Measurements from ENCODE around the gene MYBPC1.
"Not testable (repeated sequence)": the region's sequence is repeated elsewhere in the genome, so short reads cannot be mapped to it uniquely, and the experiment has no call there.

Gene MYBPC1, protein sequence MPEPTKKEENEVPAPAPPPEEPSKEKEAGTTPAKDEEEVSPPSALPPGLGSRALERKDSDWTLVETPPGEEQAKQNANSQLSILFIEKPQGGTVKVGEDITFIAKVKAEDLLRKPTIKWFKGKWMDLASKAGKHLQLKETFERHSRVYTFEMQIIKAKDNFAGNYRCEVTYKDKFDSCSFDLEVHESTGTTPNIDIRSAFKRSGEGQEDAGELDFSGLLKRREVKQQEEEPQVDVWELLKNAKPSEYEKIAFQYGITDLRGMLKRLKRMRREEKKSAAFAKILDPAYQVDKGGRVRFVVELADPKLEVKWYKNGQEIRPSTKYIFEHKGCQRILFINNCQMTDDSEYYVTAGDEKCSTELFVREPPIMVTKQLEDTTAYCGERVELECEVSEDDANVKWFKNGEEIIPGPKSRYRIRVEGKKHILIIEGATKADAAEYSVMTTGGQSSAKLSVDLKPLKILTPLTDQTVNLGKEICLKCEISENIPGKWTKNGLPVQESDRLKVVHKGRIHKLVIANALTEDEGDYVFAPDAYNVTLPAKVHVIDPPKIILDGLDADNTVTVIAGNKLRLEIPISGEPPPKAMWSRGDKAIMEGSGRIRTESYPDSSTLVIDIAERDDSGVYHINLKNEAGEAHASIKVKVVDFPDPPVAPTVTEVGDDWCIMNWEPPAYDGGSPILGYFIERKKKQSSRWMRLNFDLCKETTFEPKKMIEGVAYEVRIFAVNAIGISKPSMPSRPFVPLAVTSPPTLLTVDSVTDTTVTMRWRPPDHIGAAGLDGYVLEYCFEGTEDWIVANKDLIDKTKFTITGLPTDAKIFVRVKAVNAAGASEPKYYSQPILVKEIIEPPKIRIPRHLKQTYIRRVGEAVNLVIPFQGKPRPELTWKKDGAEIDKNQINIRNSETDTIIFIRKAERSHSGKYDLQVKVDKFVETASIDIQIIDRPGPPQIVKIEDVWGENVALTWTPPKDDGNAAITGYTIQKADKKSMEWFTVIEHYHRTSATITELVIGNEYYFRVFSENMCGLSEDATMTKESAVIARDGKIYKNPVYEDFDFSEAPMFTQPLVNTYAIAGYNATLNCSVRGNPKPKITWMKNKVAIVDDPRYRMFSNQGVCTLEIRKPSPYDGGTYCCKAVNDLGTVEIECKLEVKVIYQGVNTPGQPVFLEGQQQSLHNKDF

DNA sequence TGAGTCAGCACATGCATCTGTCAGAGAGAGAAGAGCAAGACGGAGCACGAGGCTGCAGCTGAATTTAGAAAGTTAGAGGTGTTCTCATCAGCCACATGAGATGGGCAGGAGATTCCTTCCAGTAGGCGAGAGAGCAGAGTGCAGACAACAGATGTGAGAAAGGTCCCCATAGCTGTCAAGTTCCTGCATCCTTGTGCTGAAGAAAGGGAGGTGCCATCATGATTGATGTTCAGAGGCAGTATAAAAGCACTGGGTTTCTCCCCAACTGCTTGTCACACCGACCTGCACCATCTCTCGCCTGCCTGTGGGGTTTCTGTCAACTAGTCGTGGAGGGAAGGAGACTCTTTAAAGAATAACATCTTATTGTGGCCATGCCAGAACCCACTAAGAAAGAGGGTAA, at the start of gene MYBPC1:
Gene MYBPC1, plus strand, starts transcription at position 272 of the 400 bp plus-strand sequence. Its CDS starts 100 bp downstream, at position 372.
- no peak for DNase-seq

DNA sequence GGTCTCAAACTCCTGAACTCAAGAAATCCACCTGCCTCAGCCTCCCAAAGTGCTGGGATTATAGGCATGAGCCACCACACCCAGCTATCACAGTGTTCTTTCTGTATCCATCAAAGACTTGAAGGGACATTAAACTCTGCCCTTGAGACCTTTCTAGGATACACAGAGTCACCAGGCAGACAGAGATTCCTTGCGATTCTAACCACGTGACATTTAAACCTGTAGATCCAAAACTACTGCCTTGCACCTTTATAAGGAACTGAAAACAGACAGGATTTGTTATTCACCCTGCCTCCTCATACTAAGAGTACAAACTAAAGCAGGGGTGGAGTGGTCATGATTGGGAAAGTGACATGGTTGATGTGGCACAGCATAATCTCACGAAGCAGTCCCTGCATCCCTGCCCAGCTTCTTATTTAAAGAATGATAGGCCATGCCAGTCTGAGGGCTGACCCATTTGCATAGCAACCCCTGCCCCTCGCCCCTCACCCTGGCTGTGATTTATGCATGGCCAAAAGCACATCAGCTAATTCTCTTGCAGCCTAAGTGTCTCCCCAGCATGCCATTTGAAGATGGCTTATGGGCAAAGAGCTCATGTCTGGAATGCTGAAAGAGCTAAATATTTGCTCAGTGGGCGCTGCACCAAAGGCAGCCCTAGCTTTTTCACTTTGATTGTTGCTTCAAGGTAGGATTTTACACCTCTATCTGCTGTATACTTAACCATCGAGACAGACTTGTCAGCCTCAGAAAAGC, 43.2 kb upstream of the MYBPC1 start:
- no peak for DNase-seq

DNA sequence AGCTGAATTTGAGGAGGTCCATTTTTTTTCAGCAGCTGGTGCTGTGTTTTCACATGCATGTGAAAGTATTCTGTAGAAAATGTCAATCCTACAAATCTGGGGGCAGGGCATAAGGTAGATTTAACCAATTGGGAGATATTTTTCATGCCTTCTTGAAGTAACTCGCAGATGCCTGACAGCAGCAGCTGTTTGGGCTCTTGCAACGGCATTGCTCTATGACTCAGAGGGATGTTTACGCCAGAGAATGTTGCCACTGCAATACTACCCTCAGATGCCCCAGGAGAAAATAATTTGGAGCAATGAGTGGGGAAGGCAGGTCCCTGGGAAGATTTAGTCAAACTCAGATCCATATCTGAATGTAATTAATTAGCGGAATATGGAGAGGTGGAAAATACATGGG, 42.5 kb upstream of the MYBPC1 start:
- DNase-seq: peak; percentile 74

DNA sequence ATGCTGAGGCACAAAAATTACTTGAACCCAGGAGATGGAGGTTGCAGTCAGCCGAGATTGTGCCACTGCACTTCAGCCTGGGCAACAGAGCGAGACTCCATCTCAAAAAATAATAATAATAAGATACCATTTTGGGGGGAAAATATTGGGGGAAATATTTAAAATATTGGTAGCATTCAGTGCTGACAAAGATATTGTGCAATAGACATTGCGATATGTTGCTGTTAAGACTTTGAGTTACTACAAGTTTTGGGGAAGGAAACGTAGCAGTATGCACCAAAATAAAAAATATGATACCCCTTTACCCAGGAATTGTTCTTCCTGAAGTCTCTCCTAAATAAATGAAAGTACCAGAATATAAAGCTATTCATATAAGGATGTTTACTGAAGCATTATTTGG, 37.7 kb upstream of the MYBPC1 start:
- no peak for DNase-seq

DNA sequence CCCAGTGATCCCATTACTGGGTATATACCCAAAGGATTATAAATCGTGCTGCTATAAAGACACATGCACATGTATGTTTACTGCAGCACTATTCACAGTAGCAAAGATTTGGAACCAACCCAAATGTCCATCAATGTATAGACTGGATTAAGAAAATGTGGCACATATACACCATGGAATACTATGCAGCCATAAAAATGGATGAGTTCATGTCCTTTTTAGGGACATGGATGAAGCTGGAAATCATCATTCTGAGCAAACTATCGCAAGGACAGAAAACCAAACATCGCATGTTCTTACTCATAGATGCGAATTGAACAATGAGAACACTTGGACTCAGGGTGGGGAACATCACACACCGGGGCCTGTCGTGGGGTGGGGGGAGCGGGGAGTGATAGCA, 36.0 kb upstream of the MYBPC1 start:
- DNase-seq: not testable (repeated sequence)

DNA sequence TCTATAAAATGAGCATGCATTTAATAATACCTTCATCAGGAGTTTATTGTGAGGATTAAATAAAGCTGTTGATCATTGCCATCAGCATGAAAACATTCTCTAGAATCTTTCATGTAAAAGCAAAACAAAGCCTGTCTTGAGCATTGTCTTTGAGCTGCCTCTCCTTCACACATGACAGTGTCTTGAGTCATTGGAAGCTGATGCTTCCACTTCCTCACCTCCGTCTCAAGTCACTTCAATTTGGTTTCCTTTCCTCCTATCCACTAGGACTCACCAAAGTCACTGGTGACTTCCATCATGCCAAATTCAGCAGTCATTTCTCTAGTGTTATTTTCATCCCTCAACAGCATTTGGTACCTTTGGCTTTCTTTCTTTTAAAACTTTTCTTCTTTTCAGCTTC, 31.6 kb upstream of the MYBPC1 start:
- DNase-seq: no peak

DNA sequence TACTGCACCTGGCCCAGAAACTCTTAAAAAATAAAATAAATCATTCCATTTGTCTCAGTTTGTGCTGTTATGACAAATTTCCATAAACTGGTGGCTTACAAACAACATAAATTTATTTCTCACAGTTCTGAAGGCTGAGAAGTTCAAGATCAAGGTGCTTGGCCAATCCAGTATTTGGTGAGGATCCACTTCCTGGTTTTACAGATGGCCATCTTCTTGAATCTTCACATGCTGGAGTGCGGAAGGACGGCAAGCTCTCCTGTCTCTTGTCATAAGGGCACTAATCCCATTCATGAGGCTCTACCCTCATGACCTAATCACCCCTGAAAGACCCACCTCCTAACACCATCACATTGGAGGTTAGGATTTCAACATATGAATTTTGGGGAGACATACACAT, 29.9 kb upstream of the MYBPC1 start:
- DNase-seq: no peak

DNA sequence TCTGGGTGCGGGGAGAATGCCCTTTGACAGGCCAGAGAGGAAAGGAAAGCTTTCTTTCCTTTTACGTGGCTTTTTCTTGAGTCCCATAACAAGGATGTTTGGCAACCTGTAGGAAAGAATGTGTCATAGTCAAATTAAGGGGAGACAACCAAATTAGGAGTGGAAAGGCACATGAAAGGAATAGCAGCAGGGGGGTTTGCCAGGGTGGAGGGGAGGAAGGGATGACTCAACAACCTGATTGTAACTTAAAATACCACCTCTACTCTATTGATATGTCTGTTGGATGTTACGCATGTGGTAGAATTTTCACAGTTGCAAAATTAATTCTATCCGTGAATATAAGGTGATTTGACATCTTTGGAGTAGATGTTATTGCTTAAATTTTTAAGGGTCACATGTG, 28.5 kb upstream of the MYBPC1 start:
- DNase-seq: no peak

DNA sequence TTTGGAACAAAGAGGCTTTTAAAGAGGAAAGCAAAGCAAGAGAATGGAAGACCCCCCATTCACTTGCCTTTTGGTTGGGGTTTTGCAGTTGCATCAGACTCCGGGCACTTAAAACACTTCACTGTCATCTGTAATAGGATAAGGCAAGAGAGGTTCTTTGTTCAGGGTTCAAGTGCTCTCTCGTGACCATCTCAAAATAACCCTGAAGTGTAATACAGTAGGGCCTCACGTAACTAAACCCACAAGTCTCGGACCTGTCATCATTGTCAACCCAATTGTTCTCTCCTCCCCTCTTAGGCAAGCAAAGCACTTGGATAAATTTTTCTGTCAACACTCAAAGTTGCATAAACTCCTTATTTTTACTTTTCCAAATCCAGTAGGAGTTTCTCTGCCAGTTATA, 26.9 kb upstream of the MYBPC1 start:
- no peak for DNase-seq

DNA sequence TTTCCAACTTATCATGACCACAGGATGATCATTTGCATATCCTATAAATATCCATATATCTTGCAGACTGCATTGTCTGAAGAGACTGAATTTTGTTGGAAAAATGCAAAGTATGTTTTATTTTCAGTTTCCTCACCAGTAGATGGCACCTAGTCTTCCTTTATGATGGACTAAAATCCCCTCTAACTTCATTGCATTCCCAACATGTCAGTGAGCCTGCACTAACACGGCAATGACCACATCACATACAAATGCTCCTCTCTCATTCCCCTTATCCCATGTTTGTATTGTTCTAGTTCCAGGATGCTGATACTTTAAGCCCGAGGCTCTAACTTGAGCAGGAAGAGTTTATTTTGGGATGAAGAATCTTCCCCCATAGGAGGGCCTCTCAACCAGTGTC, 24.7 kb upstream of the MYBPC1 start:
- DNase-seq: peak; percentile 32

DNA sequence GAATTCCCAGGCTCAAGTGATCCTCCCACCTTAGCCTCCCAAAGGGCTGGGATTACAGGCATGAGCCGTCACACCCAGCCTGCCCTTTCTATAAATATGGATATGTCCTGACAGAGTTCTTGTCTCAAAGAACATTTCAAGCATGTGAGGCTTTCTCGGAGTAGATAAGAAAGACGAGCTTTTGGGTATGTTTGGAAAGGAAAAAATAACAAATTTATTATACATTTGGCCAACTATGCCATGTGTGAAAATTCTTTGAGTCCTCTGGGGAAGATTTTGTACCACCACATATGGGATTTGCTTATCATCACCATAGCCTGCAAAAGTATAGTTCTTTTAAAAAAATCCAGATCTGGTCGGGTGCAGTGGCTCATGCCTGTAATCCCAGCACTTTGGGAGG, 23.7 kb upstream of the MYBPC1 start:
- DNase-seq: no peak

DNA sequence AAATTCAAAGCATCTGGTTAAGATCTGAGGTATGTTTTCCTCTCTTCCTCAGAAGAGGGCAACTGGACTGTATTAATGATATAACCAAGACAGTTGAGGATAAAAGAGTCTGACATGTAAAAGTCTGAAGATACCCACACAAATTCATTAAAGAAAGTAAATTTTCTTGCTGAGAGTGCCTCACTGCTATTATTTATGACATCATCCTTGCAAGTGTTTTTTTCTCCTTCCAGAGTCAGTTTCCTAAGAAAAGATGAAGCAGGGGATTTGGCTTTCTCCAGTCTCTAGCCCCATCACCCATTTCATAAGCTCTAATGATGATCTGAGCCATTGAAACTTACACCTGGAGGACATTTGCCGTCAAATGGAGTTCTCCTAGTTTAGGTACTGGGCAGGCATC, 21.0 kb upstream of the MYBPC1 start:
- DNase-seq: no peak

DNA sequence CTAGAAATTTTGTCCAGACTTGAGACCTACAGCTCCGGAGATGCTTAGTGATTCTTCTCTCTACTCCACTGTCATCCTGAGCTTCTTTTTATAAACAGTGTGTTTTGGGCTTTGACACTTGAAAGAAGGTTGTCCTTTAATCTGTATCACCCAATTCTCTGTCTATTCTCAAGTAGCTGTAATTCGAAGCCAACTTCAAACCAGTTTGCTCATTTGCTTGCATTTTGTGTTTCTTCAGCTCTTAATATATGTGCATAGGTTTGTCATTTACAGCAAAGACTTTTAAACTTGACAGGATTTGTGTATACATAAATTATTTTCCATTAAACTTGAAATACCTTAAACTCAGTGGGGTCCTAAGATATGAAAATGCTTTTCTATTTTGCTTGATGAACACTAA, 16.4 kb upstream of the MYBPC1 start:
- no peak for DNase-seq

DNA sequence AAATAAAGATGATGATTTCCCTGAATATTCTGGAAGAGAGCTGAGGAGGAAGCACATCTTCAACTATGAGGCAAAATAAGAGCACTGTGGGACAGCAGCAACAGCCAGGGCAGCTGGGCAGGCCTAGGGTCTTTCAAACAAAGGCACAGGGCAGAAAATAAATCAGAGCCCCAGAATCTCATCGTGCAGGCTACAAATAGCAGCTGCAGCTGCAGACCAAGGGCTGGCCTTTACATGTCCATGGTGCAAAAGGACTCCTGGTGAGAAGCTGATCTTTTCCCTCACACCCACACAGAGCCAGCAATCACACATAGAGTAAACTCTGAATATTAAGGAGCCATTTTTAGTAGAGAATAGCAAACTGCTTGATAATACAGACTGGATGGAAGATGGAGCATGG, 13.6 kb upstream of the MYBPC1 start:
- DNase-seq: no peak

DNA sequence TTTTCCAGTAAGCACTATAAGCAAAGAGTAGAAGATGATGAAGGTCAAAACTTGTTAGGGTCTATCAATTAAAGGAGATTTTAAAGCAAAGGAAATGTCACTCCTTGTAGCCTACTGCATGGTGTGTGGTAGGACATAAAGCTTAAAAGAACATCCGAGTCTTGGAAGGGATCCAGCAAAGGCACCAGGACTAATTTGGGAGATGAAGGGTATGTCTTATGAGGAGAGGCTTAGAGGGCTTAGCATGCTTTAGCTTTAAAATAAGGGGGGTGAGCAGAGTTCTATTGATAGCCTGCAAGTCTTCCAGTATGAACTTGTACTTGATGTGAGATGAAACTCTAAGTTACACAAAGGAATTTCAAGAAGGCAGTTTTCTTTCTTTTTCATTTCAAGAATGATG, 11.8 kb upstream of the MYBPC1 start:
- no peak for DNase-seq

DNA sequence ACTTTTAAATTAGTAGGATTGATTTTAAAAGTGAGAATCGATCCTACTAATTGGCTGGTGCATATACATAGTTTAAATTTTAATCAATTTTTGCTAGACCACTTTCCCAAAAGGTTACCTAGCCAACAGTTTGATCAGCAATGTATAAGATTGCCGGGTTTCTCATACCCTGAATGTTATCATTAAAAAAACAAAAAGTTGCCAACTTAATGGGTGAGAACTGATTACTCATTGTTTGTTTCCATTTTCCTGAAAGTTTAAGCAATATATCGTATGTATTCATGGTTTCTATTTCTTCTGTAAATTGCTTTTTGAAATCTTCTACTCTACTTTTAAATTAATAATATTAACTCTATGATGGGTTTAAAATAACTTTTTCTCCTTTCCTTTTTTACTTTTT, 4.4 kb upstream of the MYBPC1 start:
- DNase-seq: no peak

DNA sequence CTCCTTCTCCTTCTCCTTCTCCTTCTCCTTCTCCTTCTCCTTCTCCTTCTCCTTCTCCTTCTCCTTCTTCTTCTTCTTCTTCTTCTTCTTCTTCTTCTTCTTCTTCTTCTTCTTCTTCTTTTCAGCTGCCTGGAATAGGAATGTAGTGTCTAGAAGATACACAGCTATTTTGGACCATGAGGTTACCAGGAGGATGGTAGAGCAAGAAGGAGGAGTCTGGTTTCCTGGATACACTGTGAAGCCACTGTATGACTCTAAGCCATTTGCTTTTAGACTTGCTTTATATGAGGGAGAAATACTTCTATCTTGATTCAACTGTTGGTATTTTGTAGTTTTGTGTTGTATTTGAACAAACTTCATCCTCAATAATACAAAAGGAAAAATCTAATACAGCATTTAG, 3.0 kb upstream of the MYBPC1 start:
- no peak for DNase-seq

DNA sequence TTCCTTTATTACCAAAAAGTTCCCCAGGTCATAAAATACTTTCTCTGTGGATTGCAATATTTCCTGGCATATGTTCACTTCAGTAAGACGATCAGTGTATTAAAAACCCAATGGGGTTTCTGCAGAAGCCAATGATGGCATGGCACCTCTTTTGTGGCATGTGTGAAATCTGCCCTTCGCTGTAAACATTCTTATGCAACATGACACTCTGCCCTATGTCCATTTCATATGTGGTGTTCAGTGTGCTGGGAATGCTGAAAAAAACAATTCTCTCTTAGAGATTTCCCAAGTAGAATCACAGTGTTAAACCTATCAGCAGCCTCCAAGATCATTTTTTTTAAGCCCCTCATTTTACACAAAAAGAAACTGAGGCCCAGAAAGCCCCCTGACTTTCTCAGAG, 2.3 kb upstream of the MYBPC1 start:
- DNase-seq: no peak

DNA sequence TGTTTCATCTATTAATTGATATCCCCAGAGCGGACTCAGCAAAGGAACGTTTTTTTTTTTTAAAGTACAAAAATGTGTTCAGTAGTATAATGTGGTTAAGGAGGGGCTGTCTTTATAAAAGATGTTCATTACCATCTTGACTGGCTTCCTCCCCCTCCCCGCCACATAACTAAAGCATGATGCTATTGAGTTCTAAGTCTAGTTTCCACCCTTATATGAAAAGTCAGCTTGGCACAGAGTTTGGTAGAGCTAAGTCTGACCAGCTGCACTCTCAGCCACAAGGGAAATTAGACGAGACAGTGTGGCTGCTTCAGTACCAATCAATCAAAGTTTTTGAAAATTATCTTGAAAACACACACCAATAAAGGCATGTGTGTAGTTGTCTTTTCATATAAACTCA, 1.9 kb upstream of the MYBPC1 start:
- no peak for DNase-seq

DNA sequence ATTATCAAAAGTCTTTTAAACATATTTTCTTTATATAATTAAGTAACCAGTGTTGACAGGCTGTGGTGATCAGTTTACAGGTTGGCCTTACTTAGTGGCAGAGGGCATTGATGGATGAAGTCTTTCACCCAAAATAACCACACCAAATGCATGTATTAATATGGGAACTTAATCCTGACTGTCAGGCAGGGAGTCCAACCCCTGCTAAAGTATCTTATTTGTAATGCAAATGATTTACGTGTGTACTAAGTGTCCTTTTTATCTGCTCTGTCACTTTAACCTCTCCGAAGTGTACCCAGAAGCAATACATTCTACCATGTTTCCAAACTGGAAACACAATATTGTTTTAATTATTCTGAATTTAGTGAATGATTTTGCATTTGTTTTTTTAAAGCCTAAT, 1.4 kb downstream of the MYBPC1 start:
- no peak for DNase-seq

DNA sequence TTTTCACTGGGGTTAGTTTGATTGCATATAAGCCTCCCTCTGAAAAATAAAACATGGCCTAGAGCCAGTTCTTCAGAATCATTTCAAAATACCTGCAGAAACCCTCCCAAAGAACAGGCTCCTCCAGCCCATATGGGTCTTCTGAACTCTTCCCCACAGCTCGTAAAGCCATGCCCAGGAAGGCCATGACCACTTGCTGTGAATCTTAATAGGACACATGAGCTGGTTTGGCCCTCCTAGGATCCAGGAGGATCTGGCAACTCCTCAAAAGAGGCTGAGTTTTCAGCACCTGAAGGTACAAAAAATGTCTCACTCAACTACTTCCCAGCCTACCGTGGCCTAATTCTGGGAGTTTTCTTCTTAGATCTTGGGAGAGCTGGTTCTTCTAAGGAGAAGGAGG, 2.4 kb downstream of the MYBPC1 start:
- DNase-seq: no peak

DNA sequence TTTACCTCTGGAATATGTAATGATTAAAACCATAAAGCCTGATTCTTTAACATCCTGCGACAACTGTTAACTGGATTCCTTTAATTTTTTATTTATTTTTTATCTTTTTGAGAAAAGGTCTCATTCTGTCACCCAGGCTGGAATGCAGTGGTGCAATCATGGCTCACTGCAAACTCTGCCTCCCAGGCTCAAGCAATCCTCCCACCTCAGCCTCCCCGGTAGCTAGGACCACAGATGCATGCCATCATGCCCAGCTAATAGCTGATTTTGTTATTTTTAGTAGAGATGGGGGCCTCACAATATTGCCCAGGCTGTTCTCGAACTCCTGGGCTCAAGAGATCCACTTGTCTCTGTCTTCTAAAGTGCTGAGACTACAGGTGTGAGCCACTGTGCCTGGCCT, 3.7 kb downstream of the MYBPC1 start:
- no peak for DNase-seq

DNA sequence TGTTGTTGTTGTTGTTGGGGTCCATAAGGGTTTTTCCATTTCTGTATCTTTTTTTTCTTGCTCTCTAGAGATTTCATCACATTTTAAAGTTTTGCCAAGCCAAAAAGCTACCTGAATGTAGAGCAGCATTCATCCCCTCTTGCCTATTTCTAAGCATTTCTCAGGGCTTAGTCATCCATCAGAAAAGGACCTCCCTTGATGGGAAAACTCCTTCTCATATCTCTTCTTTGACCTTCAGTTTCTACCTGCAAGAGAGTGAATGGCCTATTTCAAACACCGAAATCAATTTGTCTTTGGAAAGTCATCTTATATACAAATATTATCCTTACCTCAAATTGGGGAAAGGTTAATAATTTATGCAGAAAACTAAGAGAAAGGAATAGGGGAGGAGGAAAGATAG, 4.5 kb downstream of the MYBPC1 start:
- no peak for DNase-seq

All from NCI-H2171 treated with DMSO at 0.1 percent for 48 hours (cell line).